Right lung (tissue), 5 donors: ENCODE data around the gene FOXE3. TPM values are rescaled to one million over a fixed set of nuclear protein-coding genes. Genes with fewer than 3 reads are reported as not detected.
"Not testable (repeated sequence)": the region's sequence is repeated elsewhere in the genome, so short reads cannot be mapped to it uniquely, and the experiment has no call there.

ENCODE experiments used
- DNase-seq, 2 donors: peaks; one replicate each; pipeline ENCODE4 v3.0.0-alpha.2; 2013
- polyA plus RNA-seq, 5 donors: library from polyadenylated mRNA; unstranded; fragments of 120-200 nt; gene quantifications; one replicate each; pipeline versions ENCODE4 v1.2.1 to v1.2.3, GENCODE V29; 2013; ENCODE audit warnings: inconsistent platforms in 1 of 5, low replicate concordance in 1 of 5; ENCODE audit not compliant: insufficient read length in 5 of 5, insufficient read depth in 1 of 5

Gene FOXE3
- polyA plus RNA-seq, 5 donors = 0.05 to 0.06 TPM; not detected in 3

DNA sequence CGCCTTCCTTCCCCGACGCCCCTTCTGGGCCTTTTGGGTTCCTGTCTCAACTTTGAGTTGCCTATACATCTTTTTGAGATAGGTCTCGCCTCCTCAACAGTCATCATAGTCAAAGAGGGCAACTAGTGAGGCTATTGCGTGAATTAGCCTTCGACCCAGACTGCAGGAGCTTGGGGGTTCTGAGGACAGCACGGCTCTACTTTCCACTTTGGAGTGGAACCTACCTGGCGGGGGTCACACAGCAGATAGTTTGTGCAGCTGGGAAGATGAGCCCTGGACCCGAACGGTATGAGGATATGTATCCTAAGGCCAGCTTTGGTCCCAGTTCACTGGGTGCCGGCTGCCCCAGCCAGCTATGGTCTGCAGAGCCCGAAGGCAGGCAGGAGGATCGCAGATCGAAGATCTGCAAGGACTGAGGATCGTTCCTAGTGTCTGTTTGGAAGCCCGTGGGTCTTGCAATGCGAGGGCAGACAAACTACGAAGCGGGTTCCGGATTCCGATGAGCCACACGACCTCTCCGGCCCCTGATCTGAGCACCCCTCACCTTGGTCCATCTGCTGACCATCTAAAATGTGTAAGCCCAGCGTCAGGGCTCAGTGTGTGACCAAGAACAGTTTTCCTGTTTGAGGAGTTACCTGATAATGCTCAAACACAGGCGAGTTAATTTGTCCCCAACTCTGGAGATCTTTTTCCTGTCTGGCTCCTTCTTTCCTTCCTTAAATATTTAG lies 29.9 kb downstream of the FOXE3 start:
- no peak for DNase-seq

DNA sequence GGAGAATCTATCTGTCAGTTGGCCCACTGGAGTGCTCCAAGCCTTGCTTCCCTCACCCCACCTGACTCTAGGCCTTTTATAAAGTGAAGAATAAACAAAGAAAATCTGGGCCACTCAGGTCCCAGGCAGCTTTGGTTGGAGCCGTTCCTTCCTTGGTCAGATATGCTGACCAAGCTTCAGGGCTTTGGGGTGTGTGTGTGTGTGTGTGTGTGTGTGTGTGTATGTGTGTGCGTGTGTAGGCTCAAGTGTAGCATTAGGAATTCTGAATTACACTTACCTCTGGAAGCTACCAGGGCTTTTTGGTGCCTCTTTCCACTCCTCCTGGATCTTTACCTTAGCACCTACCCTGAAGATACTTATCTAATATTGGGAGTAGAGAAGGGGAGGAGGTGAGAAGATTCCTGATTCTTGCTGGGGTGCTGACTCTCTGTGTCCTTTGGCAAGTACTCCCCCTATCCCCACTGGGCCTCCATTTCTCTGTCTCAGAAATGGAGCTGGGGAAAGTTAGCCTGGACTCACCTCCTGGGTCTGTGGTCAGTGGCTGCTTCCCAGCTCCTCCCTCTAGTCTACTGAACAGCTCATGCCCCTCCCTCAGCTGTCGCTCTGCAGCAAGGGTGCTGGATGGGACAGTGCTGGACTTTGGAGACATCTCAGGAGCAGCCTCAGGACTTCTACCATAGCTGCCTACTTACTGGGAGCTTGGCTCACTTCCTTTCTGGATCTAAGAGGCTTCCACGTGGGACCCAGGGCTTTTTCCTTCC lies 32.6 kb downstream of the FOXE3 start:
- no peak for DNase-seq

DNA sequence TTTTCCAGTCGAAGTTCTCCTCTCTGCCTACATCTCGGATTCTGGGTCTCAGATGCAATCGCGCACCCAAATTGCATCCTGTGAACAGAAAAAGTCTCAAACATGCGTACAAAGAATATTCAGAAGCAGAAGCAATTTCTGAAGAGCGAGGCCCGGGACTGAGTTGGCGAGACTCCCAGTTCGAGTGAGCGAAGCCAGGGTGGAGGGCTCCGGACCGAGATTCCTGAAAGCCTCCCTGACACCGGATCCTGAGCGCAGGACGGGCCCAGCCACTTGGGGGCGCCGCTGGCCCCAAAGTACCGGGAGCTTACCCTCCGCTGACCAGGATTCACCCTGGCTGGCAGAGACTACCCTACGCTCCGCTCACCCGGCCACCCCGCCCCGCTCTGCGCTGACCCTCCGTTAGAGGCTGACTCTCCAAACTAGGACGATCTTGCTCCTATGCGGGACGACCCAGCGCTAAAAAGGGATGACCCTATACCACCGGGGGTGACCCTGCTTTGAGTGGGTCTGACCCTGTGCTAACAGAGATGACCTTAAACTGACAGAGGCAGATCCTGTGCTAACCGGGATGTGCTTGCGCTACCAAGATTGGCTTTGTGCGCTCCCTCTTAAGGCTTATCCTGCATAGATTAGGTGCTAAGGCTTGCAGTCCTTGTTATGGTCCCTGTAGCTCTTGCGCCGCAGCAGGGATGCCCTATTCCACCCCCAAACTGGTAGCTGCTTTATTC lies 33.9 kb downstream of the FOXE3 start:
- peak in 1 of 2 donors; percentile 33 for DNase-seq

DNA sequence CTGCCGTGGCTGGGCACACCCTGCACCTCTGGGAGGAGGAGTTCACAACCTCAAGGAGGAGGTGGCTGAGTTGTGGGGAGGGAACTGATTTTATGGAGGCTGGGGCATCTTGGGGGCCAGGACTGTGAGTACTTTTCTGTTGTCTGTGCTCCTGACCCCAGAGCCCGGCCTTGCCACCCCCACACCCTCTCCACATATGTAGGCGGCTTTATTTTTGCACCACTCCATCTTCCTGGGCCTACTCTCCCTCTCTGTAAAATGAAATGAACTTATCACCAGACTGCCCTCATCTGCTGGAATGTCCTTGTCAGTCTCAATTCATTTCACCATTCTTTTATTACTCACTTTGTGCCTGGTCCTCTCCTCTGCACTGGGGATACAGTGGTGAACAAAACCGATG lies 34.5 kb downstream of the FOXE3 start:
- DNase-seq = no peak

DNA sequence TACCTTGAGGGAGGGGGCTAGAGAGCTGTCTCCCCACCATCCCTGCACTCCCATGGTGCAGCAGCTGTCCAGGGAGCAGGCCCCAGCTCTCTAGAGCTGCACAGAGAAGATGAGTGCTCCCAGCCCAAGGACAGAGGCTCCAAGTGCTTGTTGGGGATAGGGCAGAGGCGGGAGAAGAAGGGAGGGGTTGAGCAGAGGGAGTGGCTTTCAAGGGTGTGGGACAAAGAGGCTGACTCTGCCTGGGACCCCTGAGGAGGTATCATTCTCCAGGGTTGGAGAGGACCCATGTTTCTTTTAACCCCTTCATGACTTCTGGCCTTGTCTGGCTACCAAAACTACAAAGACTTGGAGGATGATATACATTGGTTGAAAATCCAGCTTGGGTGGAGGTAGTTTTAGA lies 36.3 kb downstream of the FOXE3 start:
- no peak for DNase-seq

DNA sequence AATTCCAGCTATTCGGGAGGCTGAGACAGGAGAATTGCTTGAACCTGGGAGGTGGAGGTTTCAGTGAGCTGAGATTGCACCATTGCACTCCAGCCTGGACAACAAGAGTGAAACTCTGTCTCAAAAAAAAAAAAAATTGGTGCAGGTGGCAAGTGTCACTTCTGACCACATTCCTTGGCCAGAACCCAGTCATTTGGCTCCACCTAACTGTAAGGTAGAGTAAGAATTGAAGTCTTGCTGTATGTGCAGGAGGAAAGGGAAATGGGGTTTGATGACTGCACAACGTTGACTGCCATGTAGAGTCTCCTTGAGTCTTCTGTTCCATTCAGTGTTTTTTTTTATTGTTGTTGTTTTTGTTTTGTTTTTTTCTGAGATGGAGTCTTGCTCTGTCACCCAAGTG lies 37.8 kb downstream of the FOXE3 start:
- not testable (repeated sequence) for DNase-seq

DNA sequence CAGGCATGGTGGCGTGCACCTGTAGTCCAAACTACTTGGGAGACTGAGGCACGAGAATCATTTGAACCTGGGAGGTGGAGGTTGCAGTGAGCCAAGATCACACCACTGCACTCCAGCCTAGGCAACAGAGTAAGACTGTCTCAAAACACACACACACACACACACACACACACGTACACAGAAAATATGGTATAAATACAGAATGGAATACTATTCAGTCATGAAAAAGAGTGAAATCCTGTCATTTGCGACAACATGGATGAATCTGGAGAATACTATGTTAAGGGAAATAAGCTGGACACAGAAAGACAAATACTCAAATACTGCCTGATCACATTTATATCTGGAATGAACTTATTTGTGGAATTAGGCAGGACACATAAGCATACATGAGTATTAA lies 40.2 kb downstream of the FOXE3 start:
- DNase-seq = no peak

DNA sequence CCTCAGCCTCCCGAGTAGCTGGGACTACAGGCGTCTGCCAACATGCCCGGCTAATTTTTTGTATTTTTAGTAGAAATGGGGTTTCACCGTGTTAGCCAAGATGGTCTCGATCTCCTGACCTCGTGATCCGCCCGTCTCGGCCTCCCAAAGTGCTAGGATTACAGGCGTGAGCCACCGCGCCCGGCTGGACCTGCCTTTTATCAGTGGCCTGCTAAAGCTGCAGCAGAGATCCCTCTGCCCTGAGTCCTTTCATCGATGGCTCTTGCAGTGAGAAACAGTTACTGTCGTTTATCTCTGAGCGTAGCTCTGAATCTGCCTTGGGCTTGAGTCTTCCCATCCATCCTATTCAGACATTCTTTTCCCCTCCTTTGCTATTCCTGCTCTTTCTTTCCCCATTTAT lies 41.5 kb downstream of the FOXE3 start:
- DNase-seq = not testable (repeated sequence)

DNA sequence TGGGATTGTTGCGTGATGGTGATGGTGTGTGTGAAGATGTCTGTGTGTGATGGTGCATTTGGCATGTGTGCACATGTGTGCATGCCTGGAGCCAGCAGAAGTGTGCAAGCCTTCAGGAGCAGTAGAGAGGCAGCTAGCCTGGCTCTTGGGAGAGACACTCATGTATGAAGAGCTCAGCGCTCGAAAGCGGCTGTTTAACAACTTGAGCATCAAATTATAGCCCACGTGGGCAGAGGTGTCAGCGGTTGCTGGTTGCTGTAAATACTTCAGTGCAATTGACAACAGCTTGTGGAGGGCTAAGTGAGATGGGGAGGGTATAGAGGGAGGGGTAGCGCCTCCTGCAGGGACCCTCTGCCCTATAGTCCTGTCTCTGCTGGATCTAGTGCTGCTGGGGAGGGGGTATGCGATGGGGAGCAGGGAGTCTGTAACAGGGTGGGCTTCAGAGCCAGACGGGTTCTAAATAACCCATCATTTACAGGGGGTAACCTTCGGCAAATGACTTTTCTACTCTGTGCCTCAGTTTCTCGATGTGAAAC lies 43.2 kb downstream of the FOXE3 start:
- DNase-seq = no peak

DNA sequence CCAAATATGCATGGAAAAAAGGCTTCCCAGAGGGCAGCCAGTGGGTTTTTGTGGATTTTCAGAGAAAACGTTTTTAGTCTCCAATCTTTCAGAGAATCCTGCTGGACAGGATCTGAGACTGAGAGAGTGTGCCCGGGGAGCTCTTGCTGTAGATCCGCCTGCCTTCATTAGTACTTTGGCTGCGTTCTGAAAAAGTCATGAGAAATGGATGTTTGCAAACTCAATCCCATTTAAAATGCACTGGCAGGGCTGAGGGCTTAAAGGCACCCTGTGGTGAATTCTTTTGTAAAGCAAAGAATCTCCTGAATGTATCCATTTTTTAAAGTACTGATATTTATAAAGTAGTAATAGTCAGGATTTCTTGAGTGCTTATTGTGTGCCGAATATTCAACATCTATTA lies 44.0 kb downstream of the FOXE3 start:
- DNase-seq = no peak

DNA sequence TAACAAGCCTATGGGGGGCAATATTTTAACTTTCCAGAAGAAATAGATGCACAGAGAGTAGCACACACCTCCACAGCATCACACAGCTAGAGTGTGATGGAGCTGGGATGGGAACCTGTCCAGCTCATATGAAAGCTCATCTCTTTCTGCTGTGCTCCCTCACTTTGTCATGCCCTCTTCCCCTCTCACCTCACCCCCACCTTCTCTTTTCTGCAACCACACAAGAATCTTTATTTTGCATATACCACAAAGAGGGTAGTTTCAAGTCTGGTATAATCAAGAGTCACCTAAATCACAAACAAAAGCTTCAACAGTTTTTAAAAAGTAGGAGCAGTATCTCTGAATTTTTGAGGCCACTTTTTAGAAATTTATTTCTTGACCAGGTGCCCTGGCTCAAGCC lies 44.4 kb downstream of the FOXE3 start:
- no peak for DNase-seq

DNA sequence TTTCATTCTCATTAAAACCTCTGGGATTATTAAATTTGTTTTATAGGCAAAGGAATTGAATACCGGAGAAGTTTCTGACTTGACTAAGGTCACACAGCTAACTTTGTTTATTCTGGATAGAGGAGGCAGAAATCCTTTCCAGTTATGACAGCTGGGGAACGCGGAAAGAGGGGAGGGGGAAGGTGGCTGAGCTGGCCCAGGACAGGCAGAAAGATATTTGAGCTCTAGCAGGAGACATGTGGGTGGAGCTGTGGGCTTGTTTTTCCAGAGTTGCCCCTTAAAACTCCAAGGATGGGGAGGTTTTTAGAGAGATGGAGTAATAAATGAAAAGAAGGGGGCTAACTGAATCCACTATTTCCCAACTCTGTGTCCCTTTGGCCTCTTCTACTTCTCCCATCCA lies 49.5 kb downstream of the FOXE3 start:
- no peak for DNase-seq

Other genes starting within 250 kb of the FOXE3 start
- gene PDZK1IP1, start 226.2 kb upstream of the FOXE3 start, polyA plus RNA-seq = 1 to 10 TPM in 4 of 5 donors, under 1 TPM in 1; 0.44 to 1.7 (median 1.2) TPM
- gene TAL1, start 184.1 kb upstream of the FOXE3 start, polyA plus RNA-seq = 10 to 100 TPM in 1 of 5 donors, 1 to 10 TPM in 4; 8.2 to 11.9 (median 8.8) TPM
- gene STIL, start 102.1 kb upstream of the FOXE3 start, polyA plus RNA-seq = 10 to 100 TPM in 2 of 5 donors, 1 to 10 TPM in 3; 5.8 to 14.4 (median 9.8) TPM
- gene CMPK1, start 82.5 kb upstream of the FOXE3 start, polyA plus RNA-seq = 100 to 1,000 TPM in 2 of 5 donors, 10 to 100 TPM in 3; 80.2 to 103 (median 95.6) TPM
- gene FOXD2, start 21.8 kb downstream of the FOXE3 start, polyA plus RNA-seq = under 1 TPM; 0.26 to 0.42 (median 0.35) TPM